Caco-2 (cell line): ENCODE data around the gene EXOC3L2. TPM values are rescaled to one million over a fixed set of nuclear protein-coding genes. Genes with fewer than 3 reads are reported as not detected.
"Not testable (repeated sequence)": the region's sequence is repeated elsewhere in the genome, so short reads cannot be mapped to it uniquely, and the experiment has no call there.

Experiments
- BruUV-seq: library from RNA; stranded (reverse); fragments of 400-500 nt; replicated peaks from 2 replicates; lab custom pipeline; 2021; lab: Mats Ljungman, UMichigan
- CTCF ChIA-PET: fragments of 300-600 bp; sonication (Branson Sonifier 250); formaldehyde crosslinking; loops from one replicate; lab custom pipeline; 2022; ENCODE audit warnings: antibody characterized with exemption; lab: Charles Lee
- POLR2A ChIA-PET: fragments of 300-600 bp; sonication (Branson Sonifier 250); formaldehyde crosslinking; loops from one replicate; lab custom pipeline; 2022; ENCODE audit warnings: antibody characterized with exemption; lab: Charles Lee
- DNase-seq, 2 experiments: peaks; one replicate each; pipeline versions ENCODE4 v3.0.0 to v3.0.0-alpha.2; 2020 to 2022
- H3K27me3 ChIP-seq: replicated peaks from 2 replicates; pipeline ENCODE4 v1.6.0; 2011; ENCODE audit warnings: low read length; ENCODE audit not compliant: control insufficient read depth, insufficient read depth
- H3K36me3 ChIP-seq: 2 replicates; pipeline ENCODE4 v1.5.1; 2011; ENCODE audit warnings: low read length; ENCODE audit not compliant: control insufficient read depth, insufficient read depth
- H3K4me1 ChIP-seq: fragments of 250-450 bp; sonication (Bioruptor Pico); 2 replicates; pipeline ENCODE4 v1.5.1; 2020; ENCODE audit warnings: mild to moderate bottlenecking
- H3K4me3 ChIP-seq: 2 replicates; pipeline ENCODE4 v1.5.1; 2011; ENCODE audit warnings: low read depth, mild to moderate bottlenecking, control low read depth, low read length
- H3K9me3 ChIP-seq: fragments of 250-450 bp; sonication (Bioruptor Pico); 2 replicates; pipeline ENCODE4 v1.5.1; 2020; ENCODE audit warnings: mild to moderate bottlenecking, moderate library complexity
- H3K27ac Mint-ChIP-seq: one replicate; pipeline ENCODE4 v1.8.0; 2022; ENCODE audit warnings: mixed read lengths; ENCODE audit not compliant: unreplicated experiment
- H3K27me3 Mint-ChIP-seq: one replicate; pipeline ENCODE4 v1.8.0; 2022; ENCODE audit warnings: mixed read lengths; ENCODE audit not compliant: insufficient read depth, unreplicated experiment
- H3K36me3 Mint-ChIP-seq: one replicate; pipeline ENCODE4 v1.8.0; 2022; ENCODE audit warnings: mild to moderate bottlenecking, mixed read lengths; ENCODE audit not compliant: insufficient read depth, unreplicated experiment
- H3K4me1 Mint-ChIP-seq: one replicate; pipeline ENCODE4 v1.8.0; 2022; ENCODE audit warnings: low read depth, mixed read lengths; ENCODE audit not compliant: unreplicated experiment
- H3K4me3 Mint-ChIP-seq: one replicate; pipeline ENCODE4 v1.8.0; 2022; ENCODE audit warnings: mild to moderate bottlenecking, moderate library complexity, mixed read lengths; ENCODE audit not compliant: unreplicated experiment
- H3K9me3 Mint-ChIP-seq: one replicate; pipeline ENCODE4 v1.8.0; 2022; ENCODE audit warnings: mixed read lengths; ENCODE audit not compliant: unreplicated experiment
- CTCF ChIP-seq, 2 experiments: fragments of 200-600 bp in 1 of 2; IDR thresholded peaks; 1 replicate in 1 of 2; 2 replicates in 1 of 2; pipeline versions ENCODE4 v1.5.1 to v1.8.0; 2011 to 2022; ENCODE audit warnings: antibody characterized with exemption in 1 of 2, control low read depth in 1 of 2, inconsistent platforms in 1 of 2, low read depth in 1 of 2, low read length in 1 of 2, mild to moderate bottlenecking in 1 of 2, moderate library complexity in 1 of 2; ENCODE audit not compliant: insufficient read depth in 1 of 2, severe bottlenecking in 1 of 2, unreplicated experiment in 1 of 2
- intact Hi-C: fragments of 100-400 bp; cut with micrococcal nuclease; formaldehyde crosslinking; loops from one replicate; pipeline ENCODE4 v1.10.0; 2022; ENCODE audit not compliant: unreplicated experiment
- total RNA-seq: library from RNA; stranded (reverse); gene quantifications from 2 replicates; pipeline ENCODE4 v1.2.3, GENCODE V29; 2022

EXOC3L2 gene
- total RNA-seq, 1 experiment from 2014 or later, result not detected

DNA sequence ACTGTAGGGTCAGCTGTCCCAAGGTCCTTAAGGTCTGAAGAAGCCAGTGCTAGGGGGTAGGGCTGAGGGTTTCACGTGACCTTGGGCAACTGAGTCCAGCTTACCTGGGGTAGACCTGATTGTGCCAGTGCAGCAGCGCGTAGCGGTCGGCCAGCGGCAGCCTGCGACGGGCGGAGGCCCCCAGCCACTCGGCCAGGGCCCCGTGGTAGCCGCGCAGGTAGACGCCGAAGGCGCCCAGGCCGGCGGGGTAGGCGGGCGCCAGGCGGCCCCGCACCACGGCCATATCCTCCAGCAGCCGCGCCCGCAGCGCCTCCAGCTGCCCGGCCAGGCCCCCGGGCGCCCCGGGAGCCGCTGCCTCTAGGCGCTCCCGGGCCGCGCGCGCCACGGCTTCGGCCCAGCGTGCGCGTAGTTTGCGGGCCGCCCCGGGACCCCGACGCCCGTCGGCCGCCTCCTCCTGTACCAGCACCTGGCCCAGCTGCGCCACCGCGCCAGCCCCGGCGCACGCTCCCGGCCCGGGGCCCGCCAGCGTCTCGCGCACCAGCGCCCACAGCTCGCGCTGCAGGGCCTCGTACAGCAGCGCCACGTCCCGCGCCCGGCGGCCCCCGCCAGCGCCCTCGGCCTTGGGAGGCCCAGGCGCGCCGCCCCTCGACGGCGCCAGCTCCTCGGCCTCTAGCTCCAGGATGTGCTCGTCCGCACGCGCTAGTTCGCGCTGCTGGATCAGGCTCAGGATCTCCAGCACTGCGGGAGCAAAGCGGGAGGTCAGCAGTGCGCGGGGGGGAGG lies 10.9 kb downstream of the EXOC3L2 start:
- Histone ChIP-seq H3K4me3 (no peak overlapping the region), H3K27me3 (no peaks in the 10 kb centered on the region; the same call in 1 of the 2 replicates)
- CTCF ChIA-PET, result interaction anchor here (0.7 kb wide), 1 partner anchor 11 kb away, joined by 3 read pairs; no protein-coding TSS in a partner anchor

GRCh38 chr19:45231891-45232290 lies 13.3 kb downstream of the EXOC3L2 start:
- Histone ChIP-seq H3K9me3 (no peaks in the 10 kb centered on the region), H3K36me3 (no peaks in the 10 kb centered on the region), H3K27me3 (no peaks in the 10 kb centered on the region; the same call in 1 of the 2 replicates), H3K4me3 (no peak overlapping the region), H3K4me1 (no peaks in the 10 kb centered on the region)
- intact Hi-C loops, result no loop called here
- ChIA-PET POLR2A (no interaction called here), CTCF (no interaction called here)
- no peak for TF ChIP-seq CTCF (IDR thresholded peaks at IDR 0.05; ENCODE audit: insufficient read depth in 1 of 2, low read depth in 1 of 2, low read length in 1 of 2, severe bottlenecking in 1 of 2, unreplicated experiment in 1 of 2)
- no peak for DNase-seq
- Mint-ChIP-seq H3K27me3 (peaks cover 3% of the 10 kb centered on the region), H3K4me1 (no peaks in the 10 kb centered on the region), H3K36me3 (no peaks in the 10 kb centered on the region), H3K4me3 (no peak overlapping the region), H3K9me3 (no peaks in the 10 kb centered on the region), H3K27ac (no peak overlapping the region)
- no TSS peak for BruUV-seq

More for the DNA sequence above, 10.9 kb downstream of the EXOC3L2 start:
- no peaks in the 10 kb centered on the region for H3K4me1 ChIP-seq
- no peak overlapping the region for H3K27ac Mint-ChIP-seq
- H3K4me1 Mint-ChIP-seq, result no peaks in the 10 kb centered on the region
- H3K27me3 Mint-ChIP-seq, result peaks cover 10% of the 10 kb centered on the region
- no peaks in the 10 kb centered on the region for H3K9me3 Mint-ChIP-seq
- POLR2A ChIA-PET, result no interaction called here
- H3K36me3 Mint-ChIP-seq, result no peaks in the 10 kb centered on the region
- no peaks in the 10 kb centered on the region for H3K36me3 ChIP-seq
- BruUV-seq, result no TSS peak
- no peak overlapping the region for H3K4me3 Mint-ChIP-seq
- intact Hi-C loops, result no loop called here
- no peak for DNase-seq
- H3K9me3 ChIP-seq, result no peaks in the 10 kb centered on the region
- TF ChIP-seq CTCF (IDR thresholded peaks at IDR 0.05; ENCODE audit: insufficient read depth in 1 of 2, low read depth in 1 of 2, low read length in 1 of 2, severe bottlenecking in 1 of 2, unreplicated experiment in 1 of 2), result no peak

GRCh38 chr19:45229056-45229455 lies 16.2 kb downstream of the EXOC3L2 start:
- BruUV-seq, H3K27me3 Mint-ChIP-seq, H3K9me3 Mint-ChIP-seq, H3K9me3 ChIP-seq, H3K4me3 Mint-ChIP-seq, POLR2A ChIA-PET, CTCF ChIA-PET, H3K27me3 ChIP-seq, H3K4me1 Mint-ChIP-seq, H3K4me1 ChIP-seq, DNase-seq, H3K4me3 ChIP-seq, H3K27ac Mint-ChIP-seq, intact Hi-C loops, H3K36me3 Mint-ChIP-seq, H3K36me3 ChIP-seq: not testable (repeated sequence)
